ENCODE data around the gene TNFSF15.

GRCh38 chr9:114805670-114806525, at the start of gene TNFSF15:
- no peak for TF ChIP-seq CTCF (IDR thresholded peaks at IDR 0.05)
- no peak for TF ChIP-seq EZH2 (IDR thresholded peaks at IDR 0.05; ENCODE audit: borderline replicate concordance, insufficient read depth, low read depth, low read length, poor library complexity, severe bottlenecking)
